Endodermal cell (in vitro differentiated cells): ENCODE data around the gene ARL17A. TPM values are rescaled to one million over a fixed set of nuclear protein-coding genes. Genes with fewer than 3 reads are reported as not detected.
"Not testable (repeated sequence)": the region's sequence is repeated elsewhere in the genome, so short reads cannot be mapped to it uniquely, and the experiment has no call there.

Source experiments
- DNase-seq: peaks from one replicate; pipeline ENCODE4 v3.0.0-alpha.2; 2017
- H3K27ac ChIP-seq: 2 replicates; pipeline ENCODE4 v1.5.1; 2013; ENCODE audit warnings: mild to moderate bottlenecking, low read depth, low read length, moderate library complexity
- H3K27me3 ChIP-seq: 2 replicates; pipeline ENCODE4 v1.6.1; 2013; ENCODE audit warnings: mild to moderate bottlenecking, low read length, moderate library complexity; ENCODE audit not compliant: insufficient read depth, control insufficient read depth, poor library complexity, severe bottlenecking
- H3K36me3 ChIP-seq: 2 replicates; pipeline ENCODE4 v1.7.0; 2013; ENCODE audit warnings: mild to moderate bottlenecking, low read length, moderate library complexity; ENCODE audit not compliant: control insufficient read depth, insufficient read depth
- H3K4me1 ChIP-seq: one replicate; pipeline ENCODE4 v1.7.0; 2013; ENCODE audit warnings: low read length; ENCODE audit not compliant: control insufficient read depth, insufficient read depth
- H3K4me3 ChIP-seq: 2 replicates; pipeline ENCODE4 v1.5.1; 2013; ENCODE audit warnings: mild to moderate bottlenecking, low read length, moderate library complexity
- H3K9ac ChIP-seq: 2 replicates; pipeline ENCODE4 v1.6.1; 2013; ENCODE audit warnings: mild to moderate bottlenecking, low read length, moderate library complexity; ENCODE audit not compliant: poor library complexity, severe bottlenecking; ENCODE audit errors: extremely low read depth
- H3K9me3 ChIP-seq: 2 replicates; pipeline ENCODE4 v1.6.1; 2013; ENCODE audit warnings: mild to moderate bottlenecking, low read length, moderate library complexity; ENCODE audit not compliant: control insufficient read depth
- H3K27ac Mint-ChIP-seq: 2 replicates; pipeline ENCODE4 v1.8.0; 2020; ENCODE audit warnings: mixed read lengths
- H3K27me3 Mint-ChIP-seq: 2 replicates; pipeline ENCODE4 v1.8.0; 2021; ENCODE audit warnings: mild to moderate bottlenecking, mixed read lengths; ENCODE audit not compliant: insufficient read depth
- H3K36me3 Mint-ChIP-seq: 2 replicates; pipeline ENCODE4 v1.8.0; 2020; ENCODE audit warnings: low read depth, mixed read lengths
- H3K4me1 Mint-ChIP-seq: 2 replicates; pipeline ENCODE4 v1.8.0; 2020; ENCODE audit warnings: mixed read lengths
- H3K4me3 Mint-ChIP-seq: 2 replicates; pipeline ENCODE4 v1.8.0; 2020; ENCODE audit warnings: mild to moderate bottlenecking, moderate library complexity, mixed read lengths
- H3K9me3 Mint-ChIP-seq: 2 replicates; pipeline ENCODE4 v1.8.0; 2020; ENCODE audit warnings: mild to moderate bottlenecking, mixed read lengths
- WGBS, 2 experiments: methylation state at CpG; one replicate each; pipeline versions ENCODE4 v1.1.5 to v1.1.7; 2013; ENCODE audit warnings: missing lambda C conversion rate in 2 of 2, mixed read lengths in 1 of 2; ENCODE audit not compliant: insufficient coverage in 1 of 2, insufficient read length in 1 of 2; 5-methylcytosine and 5-hydroxymethylcytosine counted together
- total RNA-seq, 2 donors: library from RNA; stranded (reverse); fragmentation: NEBNext Ultra II Directional in 1 of 2; extraction: Animal tissue kit (Norgen Biotek cat#: 25700) in 1 of 2; gene quantifications; 2 replicates in 1 of 2; 3 replicates in 1 of 2; pipeline ENCODE4 v1.2.1, GENCODE V29; 2021

ARL17A gene
- total RNA-seq, 2 donors from 2014 or later: 15.7 to 32.0 TPM

DNA sequence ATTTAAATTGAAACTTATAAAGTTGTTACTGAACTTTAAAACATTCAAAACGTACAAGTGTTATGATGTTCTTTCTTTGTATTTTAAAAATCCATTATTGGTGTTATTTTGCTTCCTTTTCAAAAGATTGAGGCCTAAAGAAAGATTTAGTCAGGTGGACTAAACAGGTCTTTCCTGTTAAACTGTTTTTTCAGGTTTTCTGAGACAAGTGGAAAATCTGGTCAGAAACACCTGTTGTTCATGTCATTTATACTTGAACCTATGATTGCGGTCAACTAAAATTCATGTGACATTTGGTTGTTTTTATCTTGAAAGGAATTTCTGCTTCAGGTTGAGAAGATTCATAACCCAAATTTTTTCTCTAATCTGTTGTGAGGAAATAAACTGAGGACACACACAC is 98.2 kb downstream of the ARL17A start:
- H3K9ac ChIP-seq, H3K36me3 Mint-ChIP-seq, H3K9me3 Mint-ChIP-seq, H3K27ac Mint-ChIP-seq, H3K4me1 Mint-ChIP-seq, H3K9me3 ChIP-seq, H3K4me3 Mint-ChIP-seq, H3K27ac ChIP-seq, H3K27me3 ChIP-seq, H3K4me1 ChIP-seq, H3K36me3 ChIP-seq, DNase-seq, H3K4me3 ChIP-seq, H3K27me3 Mint-ChIP-seq: not testable (repeated sequence)
- no CpG with 5 or more reads among the region's 2 CpGs for WGBS, 2 experiments

GRCh38 chr17:46478823-46479222 is 100.7 kb downstream of the ARL17A start:
- H3K27ac Mint-ChIP-seq, DNase-seq, H3K27me3 ChIP-seq, H3K27ac ChIP-seq, H3K9ac ChIP-seq, H3K9me3 Mint-ChIP-seq, H3K4me3 ChIP-seq, H3K4me1 Mint-ChIP-seq, H3K36me3 ChIP-seq, H3K27me3 Mint-ChIP-seq, H3K4me3 Mint-ChIP-seq, H3K4me1 ChIP-seq, H3K36me3 Mint-ChIP-seq, H3K9me3 ChIP-seq: not testable (repeated sequence)
- no CpG with 5 or more reads among the region's 3 CpGs for WGBS, 2 experiments

DNA sequence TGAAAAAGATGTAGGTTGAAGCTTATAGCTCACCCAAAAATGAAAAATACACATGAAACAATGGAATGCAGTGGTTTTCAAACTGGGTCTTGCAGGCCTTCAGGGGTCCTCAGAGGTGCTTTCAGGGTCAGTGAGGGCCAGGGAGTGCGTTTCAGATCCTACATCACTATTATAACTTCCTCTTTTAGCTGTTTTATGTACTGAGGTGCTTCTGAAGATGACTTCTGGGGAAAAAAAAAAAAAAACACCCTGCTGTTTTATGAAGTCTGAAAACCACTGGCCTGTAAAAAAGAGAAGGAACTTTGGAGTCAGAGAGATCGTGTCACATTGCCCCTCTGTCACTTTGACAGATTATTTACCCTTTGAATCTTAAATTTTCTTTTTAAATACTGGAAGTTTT is 103.9 kb downstream of the ARL17A start:
- not testable (repeated sequence) for DNase-seq, H3K27me3 ChIP-seq, H3K9me3 ChIP-seq, H3K9me3 Mint-ChIP-seq, H3K4me1 ChIP-seq, H3K27ac Mint-ChIP-seq, H3K4me3 Mint-ChIP-seq, H3K36me3 Mint-ChIP-seq, H3K27me3 Mint-ChIP-seq, H3K36me3 ChIP-seq, H3K4me3 ChIP-seq, H3K27ac ChIP-seq, H3K9ac ChIP-seq, H3K4me1 Mint-ChIP-seq
- no CpG with 5 or more reads among the region's 2 CpGs for WGBS, 2 experiments

- not testable (repeated sequence) for H3K27me3 ChIP-seq, DNase-seq, H3K27ac Mint-ChIP-seq, H3K4me3 Mint-ChIP-seq, H3K9me3 Mint-ChIP-seq, H3K9ac ChIP-seq, H3K36me3 ChIP-seq, H3K36me3 Mint-ChIP-seq, H3K4me1 ChIP-seq, H3K27ac ChIP-seq, H3K4me1 Mint-ChIP-seq, H3K4me3 ChIP-seq, H3K27me3 Mint-ChIP-seq, H3K9me3 ChIP-seq
- no CpG with 5 or more reads among the region's 3 CpGs for WGBS, 2 experiments
Measured at GRCh38 chr17:46474489-46474888, 105.0 kb downstream of the ARL17A start.

DNA sequence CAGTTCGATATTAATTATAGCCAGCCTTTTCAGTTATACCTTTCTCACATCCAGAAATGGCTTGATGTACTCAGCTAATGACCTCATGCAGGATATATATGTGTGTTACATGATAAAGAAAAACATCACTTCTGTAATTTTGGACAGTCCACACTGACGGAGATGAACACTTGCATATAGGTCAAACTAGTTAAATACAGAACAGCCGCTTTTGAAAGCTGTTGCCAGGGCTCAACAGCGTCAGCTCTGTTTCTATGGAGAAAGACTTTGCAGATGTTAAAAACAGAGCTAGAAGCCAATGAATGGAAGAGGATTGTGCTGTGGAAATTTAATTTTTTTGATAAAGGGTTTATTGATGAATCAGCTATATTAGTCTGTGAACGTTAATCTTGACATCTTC is 111.9 kb downstream of the ARL17A start:
- not testable (repeated sequence) for H3K27me3 Mint-ChIP-seq, H3K36me3 Mint-ChIP-seq
- no CpG with 5 or more reads among the region's 5 CpGs for WGBS, 2 experiments

More for the DNA sequence above, 111.9 kb downstream of the ARL17A start:
- H3K9me3 ChIP-seq, H3K36me3 ChIP-seq, H3K4me3 Mint-ChIP-seq, H3K27me3 ChIP-seq, H3K4me3 ChIP-seq, H3K4me1 ChIP-seq, H3K27ac Mint-ChIP-seq, H3K27ac ChIP-seq, H3K9ac ChIP-seq, H3K4me1 Mint-ChIP-seq, H3K9me3 Mint-ChIP-seq, DNase-seq: not testable (repeated sequence)

Other genes starting within 250 kb of the ARL17A start
- gene ARL17B, start 217.9 kb downstream of the ARL17A start, total RNA-seq: 10 to 100 TPM; 12.3 to 13.7 TPM
- gene LRRC37A2, start 67.2 kb downstream of the ARL17A start, total RNA-seq: 10 to 100 TPM; 15.0 to 16.4 TPM
- 10 to 100 TPM; 29.7 to 41.0 TPM for gene NSF, start 11.0 kb upstream of the ARL17A start, total RNA-seq
- gene WNT3, start 239.0 kb upstream of the ARL17A start, total RNA-seq: 10 to 100 TPM; 19.9 to 21.8 TPM